IMR-90 (cell line): ENCODE measurements around the gene VPS39.

Experiments used
- BHLHE40 ChIP-seq: fragments of 150-350 bp; IDR thresholded peaks from 2 replicates; pipeline ENCODE4 v1.6.1; 2016; ENCODE audit warnings: mild to moderate bottlenecking, low read depth, low read length
- CEBPB ChIP-seq: IDR thresholded peaks from 2 replicates; pipeline ENCODE4 v1.6.1; 2012; ENCODE audit warnings: low read depth, low read length, improper control_type of control experiment
- CHD1 ChIP-seq: IDR thresholded peaks from 2 replicates; pipeline ENCODE4 v1.6.1; 2012; ENCODE audit warnings: low read depth, low read length, improper control_type of control experiment
- CTCF ChIP-seq: conservative IDR thresholded peaks from 2 replicates; pipeline ENCODE4 v1.5.1; 2012; ENCODE audit warnings: mild to moderate bottlenecking, low read depth, low read length, improper control_type of control experiment
- ELK1 ChIP-seq: fragments of 150-350 bp; IDR thresholded peaks from 2 replicates; pipeline ENCODE4 v1.6.1; 2016; ENCODE audit warnings: low read depth, mild to moderate bottlenecking, low read length, moderate library complexity, borderline replicate concordance
- FOS ChIP-seq: fragments of 150-350 bp; IDR thresholded peaks from 2 replicates; pipeline ENCODE4 v1.6.1; 2016; ENCODE audit warnings: low read depth, low read length
- MXI1 ChIP-seq: IDR thresholded peaks from 2 replicates; pipeline ENCODE4 v1.6.1; 2012; ENCODE audit warnings: low read depth, mild to moderate bottlenecking, low read length, moderate library complexity, borderline replicate concordance
- NFE2L2 ChIP-seq: fragments of 150-350 bp; IDR thresholded peaks from 2 replicates; pipeline ENCODE4 v1.6.1; 2016; ENCODE audit warnings: low read depth, mild to moderate bottlenecking, low read length
- POLR2A ChIP-seq: IDR thresholded peaks from 2 replicates; pipeline ENCODE4 v1.6.1; 2012; ENCODE audit warnings: mild to moderate bottlenecking, low read depth, low read length
- RAD21 ChIP-seq: IDR thresholded peaks from 2 replicates; pipeline ENCODE4 v1.6.1; 2012; ENCODE audit warnings: low read length, improper control_type of control experiment
- RCOR1 ChIP-seq: IDR thresholded peaks from 2 replicates; pipeline ENCODE4 v1.6.1; 2012; ENCODE audit warnings: mild to moderate bottlenecking, low read length, improper control_type of control experiment; ENCODE audit not compliant: insufficient replicate concordance
- RFX5 ChIP-seq: IDR thresholded peaks from 2 replicates; pipeline ENCODE4 v1.8.0; 2012; ENCODE audit warnings: low read depth, mild to moderate bottlenecking, low read length, moderate library complexity
- SMC3 ChIP-seq: fragments of 150-350 bp; IDR thresholded peaks from 2 replicates; pipeline ENCODE4 v1.6.1; 2016; ENCODE audit warnings: low read depth, mild to moderate bottlenecking, antibody characterized with exemption, low read length, moderate library complexity
- USF2 ChIP-seq: fragments of 150-350 bp; IDR thresholded peaks from 2 replicates; pipeline ENCODE4 v1.6.1; 2017; ENCODE audit warnings: mild to moderate bottlenecking, antibody characterized with exemption, low read length, low read depth

- no peak for TF ChIP-seq CTCF
- no peak for TF ChIP-seq POLR2A
- no peak for TF ChIP-seq RFX5
- TF ChIP-seq CEBPB: peak; percentile 58; the same call in 1 of the 2 replicates
- no peak for TF ChIP-seq RCOR1
- no peak for TF ChIP-seq USF2
- no peak for TF ChIP-seq MXI1
- TF ChIP-seq SMC3: no peak
- no peak for TF ChIP-seq NFE2L2
- peak; percentile 19; the same call in 1 of the 2 replicates for TF ChIP-seq BHLHE40
- TF ChIP-seq RAD21: no peak
- no peak for TF ChIP-seq CHD1
- no peak for TF ChIP-seq FOS
- TF ChIP-seq ELK1: no peak
Measured at GRCh38 chr15:42165106-42165505, 43.0 kb downstream of the VPS39 start.
